Endothelial cell (in vitro differentiated cells): ENCODE data around the gene TBC1D4. TPM values are rescaled to one million over a fixed set of nuclear protein-coding genes. Genes with fewer than 3 reads are reported as not detected.

ENCODE experiments used
- DNase-seq: peaks from one replicate; pipeline ENCODE4 v3.0.0; 2021; ENCODE audit warnings: low spot score
- H3K27ac Mint-ChIP-seq: one replicate; pipeline ENCODE4 v1.8.0; 2021; ENCODE audit warnings: mixed read lengths, inconsistent platforms; ENCODE audit not compliant: unreplicated experiment
- H3K27me3 Mint-ChIP-seq: one replicate; pipeline ENCODE4 v1.8.0; 2021; ENCODE audit warnings: mild to moderate bottlenecking, moderate library complexity, mixed read lengths, inconsistent platforms; ENCODE audit not compliant: unreplicated experiment
- H3K36me3 Mint-ChIP-seq: one replicate; pipeline ENCODE4 v1.8.0; 2021; ENCODE audit warnings: mild to moderate bottlenecking, low read depth, mixed read lengths, inconsistent platforms; ENCODE audit not compliant: unreplicated experiment
- H3K4me1 Mint-ChIP-seq: one replicate; pipeline ENCODE4 v1.8.0; 2021; ENCODE audit warnings: mild to moderate bottlenecking, mixed read lengths, inconsistent platforms; ENCODE audit not compliant: unreplicated experiment
- H3K4me3 Mint-ChIP-seq: one replicate; pipeline ENCODE4 v1.8.0; 2021; ENCODE audit warnings: mild to moderate bottlenecking, mixed read lengths, inconsistent platforms; ENCODE audit not compliant: unreplicated experiment
- H3K9me3 Mint-ChIP-seq: one replicate; pipeline ENCODE4 v1.8.0; 2021; ENCODE audit warnings: mixed read lengths, inconsistent platforms; ENCODE audit not compliant: unreplicated experiment
- CTCF ChIP-seq: fragments of 200-600 bp; sonication (generic); IDR thresholded peaks from one replicate; pipeline ENCODE4 v1.5.0; 2021; ENCODE audit warnings: antibody characterized with exemption; ENCODE audit not compliant: unreplicated experiment
- total RNA-seq: library from RNA; stranded (reverse); fragmentation: NEBNext Ultra II Directional; extraction: Animal tissue kit (Norgen Biotek cat#: 25700); gene quantifications from one replicate; pipeline ENCODE4 v1.2.1, GENCODE V29; 2021; ENCODE audit not compliant: unreplicated experiment

The TBC1D4 gene
- total RNA-seq, 1 donor from 2014 or later, result 47.2 TPM

GRCh38 chr13:75384879-75385707 is 96.9 kb downstream of the TBC1D4 start:
- no peak for TF ChIP-seq CTCF
- no peaks in the 10 kb centered on the region for H3K36me3 Mint-ChIP-seq

GRCh38 chr13:75383064-75383715 is 98.8 kb downstream of the TBC1D4 start:
- Mint-ChIP-seq H3K4me3 (no peak overlapping the region), H3K9me3 (no peaks in the 10 kb centered on the region), H3K4me1 (no peaks in the 10 kb centered on the region), H3K27ac (no peak overlapping the region), H3K27me3 (no peaks in the 10 kb centered on the region), H3K36me3 (no peaks in the 10 kb centered on the region)
- TF ChIP-seq CTCF, result no peak
- DNase-seq, result no peak

More at GRCh38 chr13:75384879-75385707, 96.9 kb downstream of the TBC1D4 start:
- Mint-ChIP-seq H3K9me3 (no peaks in the 10 kb centered on the region), H3K4me3 (no peak overlapping the region), H3K4me1 (no peaks in the 10 kb centered on the region), H3K27me3 (no peaks in the 10 kb centered on the region), H3K27ac (no peak overlapping the region)
- no peak for DNase-seq

- Mint-ChIP-seq H3K4me3 (no peak overlapping the region), H3K4me1 (peaks cover 3% of the 10 kb centered on the region), H3K27me3 (no peaks in the 10 kb centered on the region), H3K9me3 (no peaks in the 10 kb centered on the region), H3K36me3 (no peaks in the 10 kb centered on the region), H3K27ac (no peak overlapping the region)
- TF ChIP-seq CTCF, result no peak
- no peak for DNase-seq
Measured at GRCh38 chr13:75378301-75378700, 103.7 kb downstream of the TBC1D4 start.

GRCh38 chr13:75376792-75377402 is 105.1 kb downstream of the TBC1D4 start:
- Mint-ChIP-seq H3K27ac (no peak overlapping the region), H3K4me3 (no peak overlapping the region), H3K36me3 (no peaks in the 10 kb centered on the region), H3K4me1 (peaks cover 3% of the 10 kb centered on the region), H3K27me3 (no peaks in the 10 kb centered on the region), H3K9me3 (no peaks in the 10 kb centered on the region)
- TF ChIP-seq CTCF, result no peak
- no peak for DNase-seq

- Mint-ChIP-seq H3K36me3 (no peaks in the 10 kb centered on the region), H3K4me3 (no peak overlapping the region), H3K4me1 (peaks cover 3% of the 10 kb centered on the region), H3K27me3 (no peaks in the 10 kb centered on the region), H3K27ac (no peak overlapping the region), H3K9me3 (no peaks in the 10 kb centered on the region)
- no peak for TF ChIP-seq CTCF
- DNase-seq, result no peak
Measured at GRCh38 chr13:75375329-75375728, 106.6 kb downstream of the TBC1D4 start.
